Stomach (tissue), 4 donors: ENCODE data around the gene SCRG1.

Experiments used
- CTCF ChIP-seq, 7 experiments: fragments of 450-650 bp in 4 of 7; fragments of 200-600 bp in 3 of 7; sonication (generic) in 3 of 7; IDR thresholded peaks; one replicate each; pipeline ENCODE4 v1.5.1; 2016 to 2019; ENCODE audit warnings: antibody characterized with exemption in 7 of 7, control low read depth in 2 of 7, mild to moderate bottlenecking in 1 of 7
- EP300 ChIP-seq: sonication (generic); formaldehyde crosslinking; IDR thresholded peaks from one replicate; pipeline ENCODE4 v1.6.1; 2017; ENCODE audit warnings: antibody characterized with exemption
- POLR2A ChIP-seq, 4 donors: fragments of 450-650 bp; IDR thresholded peaks; one replicate each; pipeline ENCODE4 v1.6.1; 2016; ENCODE audit warnings: antibody characterized with exemption in 4 of 4, control low read depth in 2 of 4, mild to moderate bottlenecking in 1 of 4, moderate library complexity in 1 of 4
- POLR2AphosphoS5 ChIP-seq, 3 donors: sonication (generic); formaldehyde crosslinking; IDR thresholded peaks; one replicate each; pipeline ENCODE4 v1.6.1; 2016; ENCODE audit warnings: antibody characterized with exemption in 3 of 3

DNA sequence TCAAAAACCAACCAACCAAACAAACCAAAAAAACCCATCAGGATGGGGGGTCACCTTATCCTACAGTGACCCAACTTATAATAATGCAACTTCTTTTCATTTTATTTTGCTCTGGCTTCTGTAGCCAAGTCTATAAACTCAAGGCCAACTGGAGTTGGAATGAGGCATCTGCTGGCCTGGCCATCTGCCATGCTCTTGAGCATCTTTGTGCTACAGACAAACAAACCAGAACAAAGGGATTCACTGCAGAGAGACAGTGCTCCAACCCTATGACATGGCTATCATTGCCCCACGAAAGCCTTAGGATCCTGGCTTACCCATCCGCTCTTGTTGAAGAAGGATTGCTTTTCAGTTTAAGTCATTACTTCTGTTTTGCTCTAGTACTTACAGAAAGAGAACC lies 49.2 kb upstream of the SCRG1 start:
- no peak for TF ChIP-seq POLR2A (IDR thresholded peaks at IDR 0.05)
- no peak for TF ChIP-seq CTCF (IDR thresholded peaks at IDR 0.05)
- no peak for TF ChIP-seq EP300
- TF ChIP-seq POLR2AphosphoS5 (IDR thresholded peaks at IDR 0.05): no peak
